Activated effector memory CD4-positive, alpha-beta T cell treated with Interleukin-2 at 50 U/mL for 16 hours (primary cell): ENCODE results near the gene PTPA.
"Not testable (repeated sequence)": the region's sequence is repeated elsewhere in the genome, so short reads cannot be mapped to it uniquely, and the experiment has no call there.

Experiments
- DNase-seq: peaks from one replicate; pipeline ENCODE4 v3.0.0-alpha.2; 2020

PTPA gene

GRCh38 chr9:129109952-129110739, 1.1 kb upstream of the PTPA start:
- DNase-seq, result no peak

GRCh38 chr9:129111528-129112151, 425 bp downstream of the PTPA start:
- no peak for DNase-seq

GRCh38 chr9:129112526-129112925, 1.3 kb downstream of the PTPA start:
- DNase-seq, result not testable (repeated sequence)

GRCh38 chr9:129113645-129114304, 2.6 kb downstream of the PTPA start:
- no peak for DNase-seq

- no peak for DNase-seq
Observed at GRCh38 chr9:129118799-129119198, 7.6 kb downstream of the PTPA start.

- no peak for DNase-seq
Observed at GRCh38 chr9:129121483-129121882, 10.3 kb downstream of the PTPA start.

GRCh38 chr9:129122133-129122532, 10.9 kb downstream of the PTPA start:
- no peak for DNase-seq

GRCh38 chr9:129122976-129123375, 11.8 kb downstream of the PTPA start:
- not testable (repeated sequence) for DNase-seq

GRCh38 chr9:129124506-129125069, 13.4 kb downstream of the PTPA start:
- DNase-seq, result no peak

GRCh38 chr9:129125478-129125877, 14.3 kb downstream of the PTPA start:
- DNase-seq, result no peak

- no peak for DNase-seq
Observed at GRCh38 chr9:129126749-129127618, 15.8 kb downstream of the PTPA start.

GRCh38 chr9:129128689-129129088, 17.5 kb downstream of the PTPA start:
- no peak for DNase-seq

- not testable (repeated sequence) for DNase-seq
Observed at GRCh38 chr9:129130271-129130670, 19.1 kb downstream of the PTPA start.

- DNase-seq, result no peak
Observed at GRCh38 chr9:129130791-129131190, 19.6 kb downstream of the PTPA start.

- DNase-seq, result peak; percentile 76
Observed at GRCh38 chr9:129131300-129132145, 20.3 kb downstream of the PTPA start.

GRCh38 chr9:129133082-129133481, 21.9 kb downstream of the PTPA start:
- no peak for DNase-seq

GRCh38 chr9:129135476-129135875, 24.3 kb downstream of the PTPA start:
- no peak for DNase-seq

GRCh38 chr9:129136446-129137035, 25.3 kb downstream of the PTPA start:
- DNase-seq, result no peak

GRCh38 chr9:129137292-129138143, 26.3 kb downstream of the PTPA start:
- no peak for DNase-seq

- DNase-seq, result no peak
Observed at GRCh38 chr9:129138144-129138462, 26.9 kb downstream of the PTPA start.
